ENCODE data around the gene SRD5A1.

Gene SRD5A1

DNA sequence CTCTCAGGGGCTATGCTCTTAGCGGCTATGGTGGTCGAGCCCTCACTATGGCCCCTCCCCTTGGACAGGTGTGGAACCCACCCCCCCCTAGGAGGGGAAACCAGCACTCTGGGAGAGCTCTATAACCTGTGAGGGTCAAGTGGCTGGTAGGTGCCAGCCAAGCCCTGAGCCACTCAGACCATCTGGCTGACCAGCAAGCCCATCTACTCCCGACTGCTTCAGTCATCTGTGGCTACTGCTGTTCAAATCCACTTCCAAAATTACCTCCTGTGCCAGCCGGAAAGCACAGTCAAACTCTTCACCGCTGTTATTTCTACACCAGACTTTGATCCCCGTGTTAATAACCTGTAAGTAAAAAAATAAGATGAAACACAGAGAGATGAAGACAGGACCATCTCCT lies 28.9 kb upstream of the SRD5A1 start:
- peaks cover 74 to 92% of the 10 kb centered on the region in 2 donors for H3K36me3 ChIP-seq (ENCODE audit: control insufficient read depth in 1 of 2, insufficient read depth in 2 of 2, low read length in 2 of 2)

DNA sequence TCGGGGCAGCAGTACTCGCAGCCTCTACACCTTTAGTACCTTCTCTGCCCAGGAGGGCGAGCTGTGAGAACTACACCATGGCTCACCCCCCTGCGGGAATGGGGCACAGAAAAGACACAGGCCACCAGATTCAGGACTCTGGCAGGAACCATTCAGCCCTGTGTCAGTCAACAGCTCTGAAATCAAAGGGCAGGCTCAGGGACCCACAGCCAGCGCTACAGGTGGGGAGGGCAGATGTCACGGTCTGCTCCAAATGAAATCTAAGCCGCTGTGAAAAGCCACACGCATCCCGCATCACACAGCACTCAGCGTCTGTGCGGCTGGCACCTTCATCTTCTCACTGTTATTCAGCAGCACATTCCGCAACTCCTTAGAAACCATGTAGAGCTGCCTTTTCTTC lies 28.3 kb upstream of the SRD5A1 start:
- peaks cover 80 to 92% of the 10 kb centered on the region in 2 donors for H3K36me3 ChIP-seq (ENCODE audit: control insufficient read depth in 1 of 2, insufficient read depth in 2 of 2, low read length in 2 of 2)
- no peaks in the 10 kb centered on the region for H3K27me3 ChIP-seq (ENCODE audit: low read depth, low read length)
- H3K4me1 ChIP-seq (ENCODE audit: control insufficient read depth in 1 of 2, insufficient read depth in 2 of 2, low read length in 2 of 2): no peaks in the 10 kb centered on the region
- no peak overlapping the region for H3K4me3 ChIP-seq (ENCODE audit: low read depth in 1 of 2, low read length in 2 of 2)
- H3K27ac ChIP-seq (ENCODE audit: low read length): no peak overlapping the region
- H3K9me3 ChIP-seq (ENCODE audit: control insufficient read depth in 1 of 2, low read length in 2 of 2): no peaks in the 10 kb centered on the region

More for the DNA sequence above, 28.9 kb upstream of the SRD5A1 start:
- no peaks in the 10 kb centered on the region for H3K27me3 ChIP-seq (ENCODE audit: low read depth, low read length)
- no peaks in the 10 kb centered on the region for H3K9me3 ChIP-seq (ENCODE audit: control insufficient read depth in 1 of 2, low read length in 2 of 2)
- H3K4me1 ChIP-seq (ENCODE audit: control insufficient read depth in 1 of 2, insufficient read depth in 2 of 2, low read length in 2 of 2): no peaks in the 10 kb centered on the region
- no peak overlapping the region for H3K27ac ChIP-seq (ENCODE audit: low read length)
- H3K4me3 ChIP-seq (ENCODE audit: low read depth in 1 of 2, low read length in 2 of 2): no peak overlapping the region

GRCh38 chr5:6606884-6607558 lies 26.2 kb upstream of the SRD5A1 start:
- Histone ChIP-seq H3K36me3 (ENCODE audit: control insufficient read depth in 1 of 2, insufficient read depth in 2 of 2, low read length in 2 of 2) (peaks cover 83 to 88% of the 10 kb centered on the region in 2 donors), H3K4me1 (ENCODE audit: control insufficient read depth in 1 of 2, insufficient read depth in 2 of 2, low read length in 2 of 2) (no peaks in the 10 kb centered on the region), H3K4me3 (ENCODE audit: low read depth in 1 of 2, low read length in 2 of 2) (no peak overlapping the region), H3K27me3 (ENCODE audit: low read depth, low read length) (no peaks in the 10 kb centered on the region), H3K27ac (ENCODE audit: low read length) (no peak overlapping the region), H3K9me3 (ENCODE audit: control insufficient read depth in 1 of 2, low read length in 2 of 2) (no peaks in the 10 kb centered on the region)

DNA sequence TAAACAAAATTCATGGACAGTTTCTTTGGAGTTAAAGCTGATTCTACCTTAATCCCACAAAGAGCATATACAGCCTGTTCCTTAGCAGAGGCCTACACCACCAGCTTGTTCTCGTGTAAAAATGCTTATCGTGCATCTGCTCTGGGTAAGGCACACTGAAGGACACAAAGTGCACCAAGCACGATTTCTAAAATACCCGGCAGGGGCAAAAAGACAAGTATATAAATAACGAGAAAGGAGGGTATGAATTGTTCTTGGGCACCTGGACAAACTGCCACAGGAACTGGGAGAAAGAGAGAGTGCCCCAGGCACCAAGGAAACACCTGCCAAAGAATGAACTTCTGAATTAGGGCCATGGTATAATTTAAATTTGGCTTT lies 25.7 kb upstream of the SRD5A1 start:
- Histone ChIP-seq H3K4me3 (ENCODE audit: low read depth in 1 of 2, low read length in 2 of 2) (no peak overlapping the region), H3K9me3 (ENCODE audit: control insufficient read depth in 1 of 2, low read length in 2 of 2) (no peaks in the 10 kb centered on the region), H3K27ac (ENCODE audit: low read length) (no peak overlapping the region), H3K27me3 (ENCODE audit: low read depth, low read length) (no peaks in the 10 kb centered on the region), H3K36me3 (ENCODE audit: control insufficient read depth in 1 of 2, insufficient read depth in 2 of 2, low read length in 2 of 2) (peaks cover 82 to 86% of the 10 kb centered on the region in 2 donors), H3K4me1 (ENCODE audit: control insufficient read depth in 1 of 2, insufficient read depth in 2 of 2, low read length in 2 of 2) (no peaks in the 10 kb centered on the region)

GRCh38 chr5:6608016-6608415 lies 25.2 kb upstream of the SRD5A1 start:
- no peak overlapping the region for H3K27ac ChIP-seq (ENCODE audit: low read length)
- peaks cover 82 to 89% of the 10 kb centered on the region in 2 donors for H3K36me3 ChIP-seq (ENCODE audit: control insufficient read depth in 1 of 2, insufficient read depth in 2 of 2, low read length in 2 of 2)
- no peaks in the 10 kb centered on the region for H3K9me3 ChIP-seq (ENCODE audit: control insufficient read depth in 1 of 2, low read length in 2 of 2)
- no peaks in the 10 kb centered on the region for H3K27me3 ChIP-seq (ENCODE audit: low read depth, low read length)
- no peak overlapping the region for H3K4me3 ChIP-seq (ENCODE audit: low read depth in 1 of 2, low read length in 2 of 2)
- H3K4me1 ChIP-seq (ENCODE audit: control insufficient read depth in 1 of 2, insufficient read depth in 2 of 2, low read length in 2 of 2): no peaks in the 10 kb centered on the region

DNA sequence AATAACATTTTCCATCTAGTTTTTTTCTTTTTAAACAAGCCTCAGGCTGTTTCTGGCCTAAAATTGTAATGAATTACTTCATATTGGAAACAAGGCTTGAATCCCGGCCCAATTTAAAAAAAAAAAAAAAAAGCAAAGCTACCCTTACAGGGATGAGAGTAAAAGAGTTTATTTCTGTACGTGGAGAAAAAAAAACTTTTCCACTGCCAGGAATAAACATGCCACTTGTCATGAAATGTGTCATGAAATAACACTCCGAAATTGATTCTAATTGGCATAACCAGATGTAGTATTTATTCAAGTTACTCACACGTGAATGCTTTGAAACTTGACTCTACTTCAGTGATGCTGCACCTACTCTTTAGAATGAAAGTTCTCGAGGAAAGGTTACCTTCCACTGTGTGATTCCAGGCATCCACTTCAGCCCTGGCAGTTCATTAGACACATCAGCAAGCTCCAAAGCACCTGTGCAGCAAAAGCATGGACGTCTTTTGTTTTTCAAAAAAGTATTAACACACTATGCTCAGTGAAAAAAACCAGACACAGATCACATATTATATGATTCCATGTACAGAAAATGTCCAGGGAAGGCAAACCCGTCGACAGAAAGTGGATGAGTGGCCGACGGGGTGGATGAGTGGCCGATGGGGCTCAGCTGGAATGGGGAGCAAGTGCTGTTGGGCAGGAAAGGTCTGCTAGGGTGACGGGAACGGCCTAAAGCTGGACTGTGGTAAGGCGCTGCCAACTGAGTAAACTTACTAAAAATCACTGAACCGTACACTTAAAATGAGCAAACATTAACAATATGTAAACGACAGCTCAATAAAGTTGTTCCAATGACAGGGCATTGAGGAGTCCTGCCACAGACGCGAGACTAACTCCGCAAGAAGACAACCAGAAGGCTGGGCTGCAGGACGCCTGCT lies 21.6 kb upstream of the SRD5A1 start:
- no peak overlapping the region for H3K4me3 ChIP-seq (ENCODE audit: low read depth in 1 of 2, low read length in 2 of 2)
- peaks cover 75 to 87% of the 10 kb centered on the region in 2 donors for H3K36me3 ChIP-seq (ENCODE audit: control insufficient read depth in 1 of 2, insufficient read depth in 2 of 2, low read length in 2 of 2)
- H3K27ac ChIP-seq (ENCODE audit: low read length): no peak overlapping the region
- H3K9me3 ChIP-seq (ENCODE audit: control insufficient read depth in 1 of 2, low read length in 2 of 2): no peaks in the 10 kb centered on the region
- no peaks in the 10 kb centered on the region for H3K27me3 ChIP-seq (ENCODE audit: low read depth, low read length)
- H3K4me1 ChIP-seq (ENCODE audit: control insufficient read depth in 1 of 2, insufficient read depth in 2 of 2, low read length in 2 of 2): peaks cover 0 to 11% of the 10 kb centered on the region in 2 donors

DNA sequence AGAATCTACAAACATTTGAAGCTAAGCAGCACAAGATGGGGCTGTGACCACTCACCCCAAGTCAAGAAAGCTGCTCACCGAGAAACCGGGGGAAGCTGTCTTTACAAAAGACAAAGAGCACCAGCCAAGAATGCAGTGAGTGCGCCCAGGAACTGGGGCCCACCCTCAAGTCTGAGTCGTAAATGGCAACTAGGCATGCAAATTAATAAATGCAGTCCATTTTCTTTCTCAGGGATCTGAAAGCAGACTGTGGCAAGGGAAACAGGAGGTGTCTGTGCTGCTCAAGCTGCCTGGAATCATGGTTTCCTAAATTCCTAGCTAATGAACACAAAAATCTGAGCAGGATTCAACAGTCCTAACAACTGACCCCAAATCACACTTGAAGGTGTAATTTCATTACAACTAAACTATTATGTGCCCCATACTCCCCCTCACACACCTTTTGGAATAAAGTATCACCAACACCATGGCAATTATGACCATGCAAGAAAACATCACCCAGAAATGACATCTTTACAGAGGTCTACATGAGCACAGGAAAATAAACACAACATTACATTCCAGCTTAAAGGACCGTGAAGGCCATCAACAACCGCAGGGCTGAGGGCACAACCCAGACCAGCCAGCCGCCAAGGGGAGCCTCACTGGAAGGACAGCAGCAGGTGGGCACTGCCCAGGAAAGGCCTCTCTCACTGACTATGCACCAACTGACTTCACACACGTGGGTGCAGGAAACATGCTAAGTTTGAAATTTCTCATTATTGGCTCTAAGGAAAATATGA lies 18.0 kb upstream of the SRD5A1 start:
- Histone ChIP-seq H3K4me3 (ENCODE audit: low read depth in 1 of 2, low read length in 2 of 2) (no peak overlapping the region), H3K27ac (ENCODE audit: low read length) (no peak overlapping the region), H3K27me3 (ENCODE audit: low read depth, low read length) (no peaks in the 10 kb centered on the region), H3K36me3 (ENCODE audit: control insufficient read depth in 1 of 2, insufficient read depth in 2 of 2, low read length in 2 of 2) (peaks cover 72 to 84% of the 10 kb centered on the region in 2 donors), H3K9me3 (ENCODE audit: control insufficient read depth in 1 of 2, low read length in 2 of 2) (no peaks in the 10 kb centered on the region), H3K4me1 (ENCODE audit: control insufficient read depth in 1 of 2, insufficient read depth in 2 of 2, low read length in 2 of 2) (peaks cover 0 to 11% of the 10 kb centered on the region in 2 donors)

GRCh38 chr5:6616632-6617031 lies 16.6 kb upstream of the SRD5A1 start:
- H3K4me1 ChIP-seq (ENCODE audit: control insufficient read depth in 1 of 2, insufficient read depth in 2 of 2, low read length in 2 of 2): peaks cover 0 to 11% of the 10 kb centered on the region in 2 donors
- no peak overlapping the region for H3K4me3 ChIP-seq (ENCODE audit: low read depth in 1 of 2, low read length in 2 of 2)
- peaks cover 72 to 83% of the 10 kb centered on the region in 2 donors for H3K36me3 ChIP-seq (ENCODE audit: control insufficient read depth in 1 of 2, insufficient read depth in 2 of 2, low read length in 2 of 2)
- H3K27me3 ChIP-seq (ENCODE audit: low read depth, low read length): no peaks in the 10 kb centered on the region
- H3K27ac ChIP-seq (ENCODE audit: low read length): no peak overlapping the region
- H3K9me3 ChIP-seq (ENCODE audit: control insufficient read depth in 1 of 2, low read length in 2 of 2): no peaks in the 10 kb centered on the region

DNA sequence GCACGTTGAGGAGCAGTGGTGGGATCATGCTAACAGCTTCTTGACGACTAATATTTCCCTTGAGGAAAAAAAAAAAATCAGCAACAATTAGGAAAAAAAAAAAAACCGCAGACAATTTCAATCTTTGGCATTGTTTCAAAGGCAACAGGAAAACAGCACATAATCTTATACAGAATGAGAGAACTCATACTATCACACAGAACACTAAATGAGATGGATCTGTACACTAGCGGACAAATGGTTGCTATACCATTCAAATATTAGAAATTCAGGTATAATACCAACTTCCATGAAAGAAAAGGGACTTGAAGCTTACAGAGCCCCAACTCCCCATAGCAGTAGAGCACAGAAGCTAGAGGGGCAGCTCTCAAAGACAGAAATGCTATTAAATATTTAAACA lies 10.0 kb upstream of the SRD5A1 start:
- Histone ChIP-seq H3K36me3 (ENCODE audit: control insufficient read depth in 1 of 2, insufficient read depth in 2 of 2, low read length in 2 of 2) (peaks cover 59 to 74% of the 10 kb centered on the region in 2 donors), H3K27ac (ENCODE audit: low read length) (no peak overlapping the region), H3K4me1 (ENCODE audit: control insufficient read depth in 1 of 2, insufficient read depth in 2 of 2, low read length in 2 of 2) (no peaks in the 10 kb centered on the region), H3K27me3 (ENCODE audit: low read depth, low read length) (no peaks in the 10 kb centered on the region), H3K4me3 (ENCODE audit: low read depth in 1 of 2, low read length in 2 of 2) (no peak overlapping the region), H3K9me3 (ENCODE audit: control insufficient read depth in 1 of 2, low read length in 2 of 2) (no peaks in the 10 kb centered on the region)

DNA sequence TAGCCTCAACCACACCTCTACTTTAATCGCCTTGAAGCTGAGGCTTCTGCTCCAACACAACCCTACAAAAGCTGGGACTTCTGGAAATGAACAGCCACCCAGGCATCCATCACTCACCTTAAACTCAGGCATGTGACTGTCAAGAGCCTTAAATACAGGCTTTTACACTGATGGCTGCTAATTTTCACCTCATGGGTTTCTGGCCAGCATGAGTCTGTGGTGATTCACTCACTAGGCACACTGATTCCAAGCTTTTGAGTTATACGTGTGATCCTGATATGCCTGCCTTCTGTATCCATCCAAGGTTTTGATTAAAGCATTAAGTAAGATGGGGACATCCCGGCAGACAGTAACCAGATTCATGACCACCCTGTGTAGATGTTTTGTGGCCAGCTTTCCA lies 9.3 kb upstream of the SRD5A1 start:
- Histone ChIP-seq H3K9me3 (ENCODE audit: control insufficient read depth in 1 of 2, low read length in 2 of 2) (no peaks in the 10 kb centered on the region), H3K27me3 (ENCODE audit: low read depth, low read length) (no peaks in the 10 kb centered on the region), H3K27ac (ENCODE audit: low read length) (no peak overlapping the region), H3K36me3 (ENCODE audit: control insufficient read depth in 1 of 2, insufficient read depth in 2 of 2, low read length in 2 of 2) (peaks cover 54 to 76% of the 10 kb centered on the region in 2 donors), H3K4me1 (ENCODE audit: control insufficient read depth in 1 of 2, insufficient read depth in 2 of 2, low read length in 2 of 2) (no peaks in the 10 kb centered on the region), H3K4me3 (ENCODE audit: low read depth in 1 of 2, low read length in 2 of 2) (no peak overlapping the region)

DNA sequence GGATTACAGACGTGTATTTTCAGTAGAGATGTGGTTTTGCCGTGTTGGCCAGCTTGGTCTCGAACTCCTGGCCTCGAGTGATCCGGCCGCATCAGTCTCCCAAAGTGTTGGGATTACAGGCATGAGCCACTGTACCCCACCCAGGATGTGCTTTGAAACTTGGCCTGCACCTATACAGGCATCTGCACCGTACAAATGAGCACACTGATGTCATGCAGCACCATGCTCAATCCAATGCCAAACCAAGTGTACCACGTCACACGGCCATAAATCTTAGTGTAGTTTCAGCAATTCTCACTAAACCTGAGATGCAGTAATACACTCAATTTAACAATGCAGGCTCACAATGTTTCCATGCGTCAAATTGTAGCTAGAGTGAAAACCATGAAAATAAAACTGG lies 6.7 kb upstream of the SRD5A1 start:
- no peak overlapping the region for H3K4me3 ChIP-seq (ENCODE audit: low read depth in 1 of 2, low read length in 2 of 2)
- peaks cover 48 to 73% of the 10 kb centered on the region in 2 donors for H3K36me3 ChIP-seq (ENCODE audit: control insufficient read depth in 1 of 2, insufficient read depth in 2 of 2, low read length in 2 of 2)
- no peak overlapping the region for H3K27ac ChIP-seq (ENCODE audit: low read length)

More for the DNA sequence above, 6.7 kb upstream of the SRD5A1 start:
- peaks cover 5% of the 10 kb centered on the region in 2 donors for H3K4me1 ChIP-seq (ENCODE audit: control insufficient read depth in 1 of 2, insufficient read depth in 2 of 2, low read length in 2 of 2)
- H3K9me3 ChIP-seq (ENCODE audit: control insufficient read depth in 1 of 2, low read length in 2 of 2): no peaks in the 10 kb centered on the region
- H3K27me3 ChIP-seq (ENCODE audit: low read depth, low read length): no peaks in the 10 kb centered on the region

Data from muscle layer of duodenum (tissue), 2 donors.